Mucosa of descending colon (tissue), 3 donors: ENCODE results near the gene TFCP2L1. TPM values are rescaled to one million over a fixed set of nuclear protein-coding genes. Genes with fewer than 3 reads are reported as not detected.

Experiments
- ATAC-seq: fragments of 200-7000 bp; cut with Tn5 transposase; one replicate; pipeline ENCODE4 v1.9.1; 2020; ENCODE audit warnings: mild to moderate bottlenecking, moderate library complexity
- DNase-seq, 3 donors: peaks; one replicate each; pipeline ENCODE4 v3.0.0-alpha.2; 2020
- H3K36me3 ChIP-seq: fragments of 200-600 bp; one replicate; pipeline ENCODE4 v1.8.0; 2021; ENCODE audit warnings: low read depth, mild to moderate bottlenecking
- H3K4me1 ChIP-seq: fragments of 200-600 bp; one replicate; pipeline ENCODE4 v1.8.0; 2021; ENCODE audit warnings: low read depth, mild to moderate bottlenecking
- H3K4me3 ChIP-seq: fragments of 200-600 bp; one replicate; pipeline ENCODE4 v1.8.0; 2021; ENCODE audit warnings: mild to moderate bottlenecking
- H3K9me3 ChIP-seq: fragments of 200-600 bp; one replicate; pipeline ENCODE4 v1.8.0; 2021; ENCODE audit warnings: mild to moderate bottlenecking
- CTCF ChIP-seq: fragments of 200-600 bp; IDR thresholded peaks from one replicate; pipeline ENCODE4 v1.8.0; 2022; ENCODE audit warnings: antibody characterized with exemption, mild to moderate bottlenecking
- intact Hi-C, 2 donors: fragments of 100-400 bp; cut with DNase I in 1 of 2; cut with micrococcal nuclease in 1 of 2; formaldehyde crosslinking; loops; one replicate each; pipeline versions ENCODE4 v1.11.0 to v1.11.1; 2022; cut with DNase I, micrococcal nuclease
- total RNA-seq, 3 donors: library from RNA; stranded (reverse); fragmentation: NEBNext Ultra II Directional in 2 of 3; extraction: Animal tissue kit (Norgen Biotek cat#: 25700) in 2 of 3; gene quantifications; one replicate each; pipeline versions ENCODE4 v1.2.1 to v1.2.4, GENCODE V29; 2021 to 2023
- donor health status: DM: no; HTN: no; CAD: no; lungs with moderate emphysema.
- donor health status: DM: no; HTN: no; CAD: no.
- donor health status: DM: no; HTN: yes; CAD: no.

The TFCP2L1 gene
- total RNA-seq, 3 donors from 2014 or later: 46.9 to 111 (median 107) TPM

GRCh38 chr2:121246704-121247255 is 38.2 kb downstream of the TFCP2L1 start:
- intact Hi-C loops: no loop called here
- no peak for TF ChIP-seq CTCF
- H3K9me3 ChIP-seq: no peaks in the 10 kb centered on the region
- DNase-seq: no peak
- peaks cover 10% of the 10 kb centered on the region for H3K36me3 ChIP-seq
- H3K4me1 ChIP-seq: peaks cover 2% of the 10 kb centered on the region
- no peak overlapping the region for H3K4me3 ChIP-seq
- no peak for ATAC-seq

GRCh38 chr2:121245913-121246312 is 39.1 kb downstream of the TFCP2L1 start:
- DNase-seq: peak in 1 of 3 donors; percentile 17
- Histone ChIP-seq H3K4me3 (no peak overlapping the region), H3K4me1 (peaks cover 2% of the 10 kb centered on the region), H3K9me3 (no peaks in the 10 kb centered on the region), H3K36me3 (peaks cover 10% of the 10 kb centered on the region)
- no peak for ATAC-seq
- intact Hi-C loops: no loop called here
- no peak for TF ChIP-seq CTCF

- DNase-seq: peak in 2 of 3 donors; percentile 47 to 65
- intact Hi-C loops: no loop called here
- Histone ChIP-seq H3K36me3 (peaks cover 10% of the 10 kb centered on the region), H3K4me1 (peaks cover 2% of the 10 kb centered on the region), H3K9me3 (no peaks in the 10 kb centered on the region), H3K4me3 (no peak overlapping the region)
- ATAC-seq: peak; percentile 52
- TF ChIP-seq CTCF: no peak
Measured at GRCh38 chr2:121245120-121245820, 39.7 kb downstream of the TFCP2L1 start.

- peaks cover 10% of the 10 kb centered on the region for H3K36me3 ChIP-seq
- ATAC-seq (no peak), DNase-seq (peak in 1 of 3 donors; percentile 23)
- intact Hi-C loops: no loop called here
- TF ChIP-seq CTCF: no peak
- peaks cover 2% of the 10 kb centered on the region for H3K4me1 ChIP-seq
- no peak overlapping the region for H3K4me3 ChIP-seq
- H3K9me3 ChIP-seq: no peaks in the 10 kb centered on the region
Measured at GRCh38 chr2:121244616-121245015, 40.4 kb downstream of the TFCP2L1 start.

GRCh38 chr2:121243821-121244460 is 41.1 kb downstream of the TFCP2L1 start:
- Histone ChIP-seq H3K4me3 (no peak overlapping the region), H3K36me3 (peaks cover 12% of the 10 kb centered on the region), H3K9me3 (no peaks in the 10 kb centered on the region), H3K4me1 (peaks cover 2% of the 10 kb centered on the region)
- no peak for TF ChIP-seq CTCF
- ATAC-seq (no peak), DNase-seq (peak in 1 of 3 donors; percentile 15)
- intact Hi-C loops: no loop called here
